SU-DHL-6 (cell line): ENCODE measurements around the gene STAB1.

Experiments used
- EZH2phosphoT487 ChIP-seq: fragments of 200-600 bp; sonication (generic), shearing (Covaris generic); conservative IDR thresholded peaks from 2 replicates; pipeline ENCODE4 v1.6.1; 2018; ENCODE audit warnings: mild to moderate bottlenecking, antibody characterized with exemption, low read length, moderate library complexity, mixed read lengths
- TF ChIP-seq, protein P1 (sequence below): fragments of 200-600 bp; sonication (generic); IDR thresholded peaks from one replicate; pipeline ENCODE4 v1.5.1; 2017; ENCODE audit warnings: antibody characterized with exemption, mild to moderate bottlenecking, low read length, moderate library complexity; ENCODE audit not compliant: insufficient read depth, poor library complexity, severe bottlenecking

DNA sequence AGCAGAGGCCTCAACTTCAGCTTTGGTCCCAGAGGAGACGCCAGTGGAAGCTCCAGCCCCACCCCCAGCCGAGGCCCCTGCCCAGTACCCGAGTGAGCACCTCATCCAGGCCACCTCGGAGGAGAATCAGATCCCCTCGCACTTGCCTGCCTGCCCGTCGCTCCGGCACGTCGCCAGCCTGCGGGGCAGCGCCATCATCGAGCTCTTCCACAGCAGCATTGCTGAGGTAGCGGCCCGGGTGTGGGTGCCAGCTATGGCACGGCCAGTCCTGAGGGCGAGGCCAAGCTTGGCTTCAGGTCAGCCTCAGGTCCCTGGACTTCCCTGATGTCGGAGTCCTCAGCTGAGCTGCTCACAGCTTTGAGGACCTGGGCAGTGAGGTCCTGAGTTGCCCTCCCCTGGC is 5.7 kb upstream of the STAB1 start:
- TF ChIP-seq, protein P1, sequence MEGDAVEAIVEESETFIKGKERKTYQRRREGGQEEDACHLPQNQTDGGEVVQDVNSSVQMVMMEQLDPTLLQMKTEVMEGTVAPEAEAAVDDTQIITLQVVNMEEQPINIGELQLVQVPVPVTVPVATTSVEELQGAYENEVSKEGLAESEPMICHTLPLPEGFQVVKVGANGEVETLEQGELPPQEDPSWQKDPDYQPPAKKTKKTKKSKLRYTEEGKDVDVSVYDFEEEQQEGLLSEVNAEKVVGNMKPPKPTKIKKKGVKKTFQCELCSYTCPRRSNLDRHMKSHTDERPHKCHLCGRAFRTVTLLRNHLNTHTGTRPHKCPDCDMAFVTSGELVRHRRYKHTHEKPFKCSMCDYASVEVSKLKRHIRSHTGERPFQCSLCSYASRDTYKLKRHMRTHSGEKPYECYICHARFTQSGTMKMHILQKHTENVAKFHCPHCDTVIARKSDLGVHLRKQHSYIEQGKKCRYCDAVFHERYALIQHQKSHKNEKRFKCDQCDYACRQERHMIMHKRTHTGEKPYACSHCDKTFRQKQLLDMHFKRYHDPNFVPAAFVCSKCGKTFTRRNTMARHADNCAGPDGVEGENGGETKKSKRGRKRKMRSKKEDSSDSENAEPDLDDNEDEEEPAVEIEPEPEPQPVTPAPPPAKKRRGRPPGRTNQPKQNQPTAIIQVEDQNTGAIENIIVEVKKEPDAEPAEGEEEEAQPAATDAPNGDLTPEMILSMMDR: no peak
- TF ChIP-seq EZH2phosphoT487: no peak
